GM23248 (cell line): ENCODE measurements around the gene RALY.

ENCODE experiments used
- EZH2 ChIP-seq: fragments of 200-600 bp; sonication (generic); IDR thresholded peaks from 2 replicates; pipeline ENCODE4 v1.6.1; 2018; ENCODE audit warnings: antibody characterized with exemption, mild to moderate bottlenecking; ENCODE audit not compliant: insufficient read depth, poor library complexity, severe bottlenecking
- EZH2phosphoT487 ChIP-seq: fragments of 200-600 bp; sonication (generic); IDR thresholded peaks from 2 replicates; pipeline ENCODE4 v1.6.1; 2018; ENCODE audit warnings: antibody characterized with exemption, moderate library complexity, mild to moderate bottlenecking, low read depth; ENCODE audit not compliant: insufficient read depth

DNA sequence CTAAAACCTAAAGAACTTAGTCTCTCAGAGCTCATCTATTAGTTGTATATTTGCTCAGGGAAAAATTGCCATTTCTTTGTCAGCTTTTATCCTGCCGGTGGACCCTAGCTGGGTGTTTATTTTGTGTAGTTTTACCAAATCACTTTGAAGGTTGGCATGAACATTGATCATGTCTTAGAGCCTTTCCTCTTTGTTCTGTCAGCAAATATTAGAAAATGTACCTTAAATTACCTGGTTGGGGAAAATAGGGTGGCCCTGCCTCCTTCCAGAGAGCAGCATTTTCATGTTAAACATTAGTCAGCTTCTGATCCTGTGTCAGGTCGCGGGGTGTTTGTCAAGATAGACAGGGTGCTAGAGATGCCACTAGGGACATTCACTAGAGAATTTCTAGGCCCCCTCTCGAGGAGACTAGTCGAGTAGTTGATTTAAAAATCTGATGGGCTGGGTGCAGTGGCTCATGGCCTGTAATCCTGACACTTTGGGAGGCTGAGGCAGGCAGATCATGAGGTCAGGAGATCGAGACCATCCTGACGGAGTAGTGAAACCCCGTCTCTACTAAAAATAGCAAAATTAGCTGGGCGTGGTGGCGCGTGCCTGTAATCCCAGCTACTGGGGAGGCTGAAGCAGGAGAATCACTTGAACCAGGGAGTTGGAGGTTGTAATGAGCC is 11.2 kb downstream of the RALY start:
- no peak for TF ChIP-seq EZH2phosphoT487
- TF ChIP-seq EZH2: no peak
